NCI-H526 treated with DMSO at 0.1 percent for 48 hours (cell line): ENCODE data around the gene HS2ST1.

Experiments used
- DNase-seq: peaks from one replicate; lab custom pipeline; 2025; lab: John Stamatoyannopoulos, UW

The HS2ST1 gene

GRCh38 chr1:87141556-87141955 is 227.1 kb downstream of the HS2ST1 start:
- no peak for DNase-seq

- DNase-seq: no peak
Observed at GRCh38 chr1:87143413-87144135, 229.1 kb downstream of the HS2ST1 start.

DNA sequence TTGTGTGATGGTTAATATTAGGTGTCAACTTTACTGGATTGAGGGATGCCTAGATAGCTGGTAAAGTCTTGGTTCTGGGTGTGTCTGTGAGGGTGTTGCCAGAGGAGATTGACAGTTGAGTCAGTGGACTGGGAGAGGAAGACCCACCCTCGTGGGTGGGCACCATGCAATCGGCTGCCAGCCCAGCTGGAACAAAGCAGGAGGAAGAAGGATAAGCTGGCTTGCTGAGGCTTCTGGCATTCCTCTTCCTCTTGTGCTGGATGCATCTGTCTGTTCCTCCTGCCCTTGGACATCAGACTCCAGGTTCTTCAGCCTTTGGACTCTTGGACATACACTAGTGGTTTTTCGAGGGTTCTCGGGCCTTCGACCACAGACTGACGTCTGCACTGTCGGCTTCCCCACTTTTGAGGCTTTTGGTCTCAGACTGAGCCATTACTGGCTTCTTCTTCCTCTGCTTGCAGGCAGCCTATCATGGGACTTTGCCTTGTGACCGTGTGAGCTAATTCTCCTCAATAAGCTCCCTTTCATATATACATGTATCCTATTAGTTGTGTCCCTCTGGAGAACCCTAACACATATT is 230.0 kb downstream of the HS2ST1 start:
- DNase-seq: no peak

DNA sequence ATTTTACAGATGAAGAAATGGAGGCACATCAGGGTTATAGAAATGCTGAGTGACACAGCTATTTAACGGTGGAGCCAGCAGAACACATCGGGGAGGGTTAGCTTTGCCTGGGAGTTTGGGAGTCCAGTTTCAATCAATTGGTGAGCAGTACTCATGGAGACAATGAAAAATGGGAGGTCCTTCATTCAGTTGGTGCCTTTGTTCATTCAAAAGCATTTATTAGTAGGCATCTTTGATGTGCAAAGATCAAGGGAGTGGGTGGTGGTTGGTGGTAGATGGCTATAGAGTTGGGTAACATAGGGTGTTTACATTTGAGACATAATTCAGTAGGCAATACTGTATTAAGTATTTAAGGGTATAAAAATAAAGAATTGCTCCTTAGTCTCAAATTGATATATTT is 230.5 kb downstream of the HS2ST1 start:
- no peak for DNase-seq

GRCh38 chr1:87146538-87146937 is 232.1 kb downstream of the HS2ST1 start:
- no peak for DNase-seq

DNA sequence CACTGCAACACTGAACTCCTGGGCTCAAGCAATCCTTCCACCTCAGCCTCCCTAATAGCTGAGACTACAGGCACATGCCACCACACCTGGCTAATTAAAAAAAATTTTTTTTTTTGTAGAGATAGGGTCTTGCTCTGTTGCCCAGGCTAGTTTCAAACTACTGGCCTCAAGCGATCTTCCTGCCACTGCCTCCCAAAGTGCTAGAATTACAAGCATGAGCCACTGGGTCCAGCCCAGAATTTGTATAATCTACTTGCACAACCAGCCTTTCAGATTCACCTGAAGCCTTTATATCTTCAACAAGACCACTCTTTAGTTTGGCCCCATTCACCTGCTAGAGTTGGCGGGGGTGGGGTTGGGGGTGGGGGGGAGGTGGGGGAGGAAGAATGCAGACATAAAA is 232.6 kb downstream of the HS2ST1 start:
- DNase-seq: no peak

- no peak for DNase-seq
Observed at GRCh38 chr1:87147851-87148250, 233.4 kb downstream of the HS2ST1 start.

DNA sequence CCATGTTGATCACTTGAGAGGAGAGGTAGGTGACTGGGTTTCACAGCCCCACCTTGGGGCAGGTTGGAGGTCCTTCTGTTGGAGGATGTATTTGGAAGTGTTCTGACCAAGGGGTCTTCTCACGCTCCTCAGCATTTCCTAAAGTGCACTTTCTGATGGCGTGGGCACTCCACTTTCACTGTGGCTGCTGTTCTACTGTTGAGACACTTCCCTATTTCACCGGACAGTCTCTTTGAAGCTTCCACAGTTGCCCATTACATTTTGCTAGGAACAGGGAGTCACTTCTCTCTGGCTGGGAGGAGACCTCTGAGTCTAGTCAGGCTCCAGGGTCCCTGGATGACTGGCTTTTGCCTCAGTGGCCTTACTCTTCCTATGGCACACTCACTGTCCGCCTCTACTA is 234.2 kb downstream of the HS2ST1 start:
- DNase-seq: no peak

DNA sequence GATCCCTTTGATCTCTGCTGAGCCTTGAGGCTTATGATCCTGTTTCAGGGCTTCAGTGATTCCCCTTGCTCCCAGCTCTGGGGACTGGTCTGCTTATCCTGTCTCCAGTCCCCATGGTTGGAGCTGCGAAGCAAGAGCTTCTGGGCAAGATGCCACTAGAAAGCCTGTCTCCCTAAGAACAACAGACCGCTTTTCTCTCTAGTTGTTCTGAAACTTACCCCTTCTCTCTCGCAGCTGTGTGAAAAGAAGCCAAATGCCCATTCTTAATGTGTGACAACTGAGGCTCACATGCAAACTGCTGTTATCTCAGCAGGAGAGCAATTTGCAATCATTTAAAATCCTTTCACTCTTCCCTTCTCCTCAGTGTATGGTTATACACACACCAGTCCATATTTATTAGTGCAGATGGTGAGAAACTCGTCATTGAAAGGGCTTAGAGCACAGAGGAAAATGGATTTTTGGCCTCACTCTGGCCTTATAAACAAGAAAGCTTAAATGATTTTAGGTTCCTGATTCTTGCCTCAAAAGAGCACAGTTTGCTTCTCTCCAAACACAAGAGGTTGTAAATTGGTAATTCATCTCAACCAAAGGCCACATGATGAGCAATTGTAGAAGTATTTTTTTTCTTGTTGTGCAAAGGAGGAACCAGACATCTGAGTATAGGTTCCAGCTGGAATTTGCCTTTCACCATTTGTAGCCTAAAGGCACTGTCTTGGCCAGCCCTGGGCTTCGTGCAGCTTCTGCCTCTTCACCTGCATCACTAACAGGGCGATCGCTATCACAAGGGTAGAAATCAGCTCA is 235.0 kb downstream of the HS2ST1 start:
- DNase-seq: peak; percentile 19

GRCh38 chr1:87150143-87150542 is 235.7 kb downstream of the HS2ST1 start:
- peak; percentile 48 for DNase-seq

DNA sequence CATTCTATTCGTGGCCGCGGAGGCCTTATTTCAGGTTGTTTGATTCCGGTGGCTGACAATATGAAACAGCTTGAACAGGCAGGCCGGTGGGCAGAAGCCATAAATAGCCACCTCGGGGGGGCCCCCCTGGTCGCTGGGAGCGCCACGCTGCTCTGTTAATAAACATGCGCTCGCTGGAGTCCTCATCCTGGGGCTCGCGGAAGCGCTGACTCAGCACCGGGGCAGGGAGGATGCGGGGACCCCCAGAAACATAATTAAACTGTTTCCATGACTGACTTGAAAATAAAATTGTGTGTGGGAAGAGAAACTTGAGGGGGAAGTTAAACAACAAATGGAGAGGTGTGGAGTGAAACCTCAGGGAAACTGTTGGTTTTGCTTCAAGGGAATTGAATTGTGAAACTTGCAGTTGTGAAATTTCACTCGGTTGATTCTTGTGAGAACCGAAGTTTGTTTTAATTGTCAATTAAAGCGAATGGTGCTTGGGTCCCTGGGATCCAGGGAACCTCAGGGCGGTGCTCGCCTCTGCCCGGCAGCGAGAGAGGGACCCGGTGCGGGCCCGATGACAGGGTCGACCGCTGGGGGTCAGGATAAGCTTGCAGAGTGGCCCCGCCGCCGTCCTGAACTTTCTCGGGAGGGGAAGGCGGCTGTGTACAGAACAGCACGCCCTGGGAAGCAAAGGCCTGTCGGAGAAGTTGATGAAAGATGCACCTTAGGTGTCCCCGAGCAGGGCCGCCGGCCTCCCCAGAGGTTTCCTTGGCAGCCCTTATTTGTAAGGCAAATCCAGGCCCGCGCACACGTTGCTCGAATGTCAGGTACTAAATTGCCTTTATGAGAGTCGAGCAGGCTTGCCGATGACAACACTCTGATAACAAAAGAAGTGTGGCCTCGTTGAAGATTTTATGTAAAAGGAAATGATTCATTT is 237.3 kb downstream of the HS2ST1 start:
- peak; percentile 98 for DNase-seq

DNA sequence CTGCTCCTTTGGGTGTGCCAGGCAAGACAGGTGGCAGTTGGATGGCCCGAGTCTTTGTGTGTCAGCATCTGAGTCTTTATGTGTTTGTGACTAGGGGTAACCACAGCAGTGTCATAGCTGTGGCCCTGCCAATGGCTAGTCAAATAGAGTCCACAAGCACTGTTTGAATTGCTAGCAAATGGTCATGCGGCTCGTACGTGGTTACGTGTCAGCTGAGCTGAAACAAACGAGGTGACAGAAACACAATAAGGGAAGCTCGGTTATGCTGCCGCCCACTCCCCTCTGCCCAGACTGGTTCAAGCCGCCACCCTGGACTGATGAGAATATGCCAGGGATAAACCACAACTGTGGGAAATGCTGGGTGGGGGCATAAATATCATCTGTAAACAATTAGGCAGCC is 239.9 kb downstream of the HS2ST1 start:
- DNase-seq: peak; percentile 79

GRCh38 chr1:87155170-87155569 is 240.7 kb downstream of the HS2ST1 start:
- peak; percentile 87 for DNase-seq

DNA sequence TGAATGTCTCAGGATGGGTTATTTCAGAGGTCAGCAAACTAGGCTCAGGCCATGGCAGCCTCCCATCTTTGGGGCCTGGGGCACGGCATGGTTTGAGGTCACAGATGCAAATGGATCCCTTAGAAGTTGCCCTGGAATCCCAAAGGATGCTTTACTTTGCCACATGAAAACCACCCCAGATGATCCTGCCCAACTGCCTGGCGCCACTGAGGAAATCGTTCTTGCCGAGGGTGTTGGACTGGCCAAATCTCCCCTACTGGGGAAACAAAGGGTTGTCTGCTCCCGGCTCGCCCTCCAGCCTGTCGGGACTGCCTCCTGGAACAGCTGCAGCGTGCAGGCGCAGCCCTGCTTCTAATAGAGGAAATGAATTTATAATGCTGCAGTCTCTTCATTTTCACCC is 241.2 kb downstream of the HS2ST1 start:
- peak; percentile 68 for DNase-seq

DNA sequence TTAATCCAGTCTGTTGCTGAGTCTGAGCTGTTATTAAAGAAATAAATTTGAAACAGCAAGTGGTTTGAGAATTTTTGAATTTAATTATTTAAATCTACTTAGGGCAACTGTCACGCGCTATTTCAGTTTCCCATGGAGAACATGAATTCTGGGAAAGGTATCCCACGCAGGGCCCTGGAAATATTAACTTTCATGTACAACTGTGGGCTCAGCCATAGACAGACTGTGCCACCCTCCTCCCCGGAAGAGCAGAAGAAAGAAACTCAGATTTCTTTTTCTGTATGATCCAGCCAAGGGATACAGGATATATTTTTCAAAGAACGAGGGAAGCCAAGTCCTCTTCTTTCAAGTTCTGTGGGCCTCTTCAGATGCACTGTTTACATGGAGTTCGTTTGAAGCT is 241.7 kb downstream of the HS2ST1 start:
- DNase-seq: no peak

GRCh38 chr1:87159378-87159915 is 245.0 kb downstream of the HS2ST1 start:
- DNase-seq: no peak
